ENCODE measurements around the gene KRTAP9-4. TPM values are rescaled to one million over a fixed set of nuclear protein-coding genes. Genes with fewer than 3 reads are reported as not detected.

The KRTAP9-4 gene
- total and polyA plus RNA-seq, 2 of the 8 experiments (the other 6 are each of a cell fraction or from before 2014, with no cell fraction given), result not detected

DNA sequence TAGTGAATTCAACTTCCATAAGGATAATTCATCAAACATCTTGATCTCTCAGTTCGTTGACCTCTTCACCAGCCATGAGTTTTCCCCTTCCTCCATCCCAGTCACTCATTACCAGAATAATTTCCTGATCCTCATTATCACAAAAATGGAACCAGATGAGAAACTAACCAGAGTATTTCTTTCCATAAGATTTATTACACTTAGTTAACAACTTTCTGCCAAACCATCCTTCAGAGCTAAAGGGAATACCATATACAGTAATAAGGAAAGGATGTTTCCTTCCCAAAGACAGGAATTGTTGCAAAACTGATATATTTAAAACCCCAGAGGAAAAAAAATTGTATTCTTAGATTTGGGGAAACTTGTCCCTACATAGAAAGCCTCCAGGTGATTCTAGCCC, 44.5 kb downstream of the KRTAP9-4 start:
- H3K79me1 ChIP-seq (ENCODE audit: low read depth, low read length), result no peaks in the 10 kb centered on the region
- H4K8ac ChIP-seq (ENCODE audit: extremely low read depth, insufficient read depth, low read length), result no peak overlapping the region
- H2AK5ac ChIP-seq (ENCODE audit: low read depth, low read length), result no peak overlapping the region
- ChIA-PET CTCF (ENCODE audit: partially characterized antibody) (interaction anchor here (1.6 kb wide), 1 partner anchor 28 kb away, joined by 4 read pairs; no protein-coding TSS in a partner anchor), POLR2A (ENCODE audit: partially characterized antibody) (no interaction called here)
- H3K4ac ChIP-seq (replicated peaks; ENCODE audit: insufficient read length, low read depth, low read length), result no peak overlapping the region
- H4K91ac ChIP-seq (replicated peaks; ENCODE audit: insufficient read length, low read length), result no peak overlapping the region
- H3K9me3 ChIP-seq (ENCODE audit: insufficient read depth in 2 of 2, low read depth in 1 of 2, low read length in 1 of 2), result no peaks in the 10 kb centered on the region; a peak in 1 of 4 replicates
- no peak overlapping the region for H2BK20ac ChIP-seq (ENCODE audit: low read length)
- H2BK12ac ChIP-seq (ENCODE audit: low read depth, low read length), result no peak overlapping the region
- H3K79me2 ChIP-seq (ENCODE audit: control insufficient read depth in 1 of 2, insufficient read depth in 2 of 2, low read length in 2 of 2), result no peaks in the 10 kb centered on the region
- H3K27ac ChIP-seq (ENCODE audit: low read depth, low read length), result no peak overlapping the region
- no peak overlapping the region for H3K9ac ChIP-seq (replicated peaks in 1 of 4; ENCODE audit: extremely low read depth in 1 of 4, low read depth in 3 of 4, low read length in 3 of 4)
- no peak for FAIRE-seq
- H3K4me3 ChIP-seq (ENCODE audit: extremely low read depth in 1 of 4, insufficient read depth in 2 of 4, low read depth in 3 of 4, low read length in 4 of 4), result no peak overlapping the region
- no peak overlapping the region for H4K5ac ChIP-seq (ENCODE audit: insufficient read length, low read depth, low read length)
- H3K18ac ChIP-seq (ENCODE audit: extremely low read depth, low read length), result no peak overlapping the region
- 85% methylated on average over 1 of the region's 1 CpG; no CpG with 5 or more reads in 1 of the 2 experiments for WGBS, 2 experiments (ENCODE audit: extremely low coverage in 1 of 2, insufficient coverage in 1 of 2, insufficient read length in 1 of 2, insufficient replicate concordance in 2 of 2, low coverage in 1 of 2, low lambda C conversion rate in 2 of 2, missing lambda C conversion rate in 1 of 2)
- no peak overlapping the region for H3K56ac ChIP-seq (replicated peaks; ENCODE audit: insufficient read length, low read depth, low read length)
- no peak overlapping the region for H2BK5ac ChIP-seq (ENCODE audit: low read depth, low read length)
- no peaks in the 10 kb centered on the region for H3K27me3 ChIP-seq (replicated peaks in 1 of 4; ENCODE audit: control insufficient read depth in 3 of 4, extremely low read depth in 1 of 4, insufficient read depth in 3 of 4, low read length in 3 of 4)
- H3K23ac ChIP-seq (ENCODE audit: insufficient read length), result no peak overlapping the region
- no peaks in the 10 kb centered on the region for H3K23me2 ChIP-seq (ENCODE audit: low read depth, low read length)
- H2AFZ ChIP-seq (ENCODE audit: low read length), result no peak overlapping the region
- H3K4me1 ChIP-seq (replicated peaks in 1 of 4; ENCODE audit: control insufficient read depth in 3 of 4, insufficient read depth in 4 of 4, low read length in 3 of 4), result no peaks in the 10 kb centered on the region; a peak in 1 of 7 replicates
- DNase-seq (ENCODE audit: low read depth in 1 of 2, low spot score in 2 of 2), result no peak
- H3K14ac ChIP-seq (ENCODE audit: insufficient read length), result no peak overlapping the region
- no peaks in the 10 kb centered on the region for H4K20me1 ChIP-seq (replicated peaks in 1 of 2; ENCODE audit: control insufficient read depth in 1 of 2, insufficient read depth in 2 of 2, low read length in 2 of 2)
- no peak overlapping the region for H2BK120ac ChIP-seq (replicated peaks; ENCODE audit: low read depth, low read length)
- H2BK15ac ChIP-seq (ENCODE audit: low read length), result no peak overlapping the region
- H3K4me2 ChIP-seq (ENCODE audit: insufficient read depth in 1 of 2, low read depth in 2 of 2, low read length in 2 of 2), result no peak overlapping the region
- H3K36me3 ChIP-seq (ENCODE audit: control insufficient read depth in 2 of 4, insufficient read depth in 4 of 4, low read length in 3 of 4), result no peaks in the 10 kb centered on the region
- no peak for TF ChIP-seq TEAD4 (IDR thresholded peaks at IDR 0.05; ENCODE audit: low read depth, low read length)
- no peak for TF ChIP-seq TBP (IDR thresholded peaks at IDR 0.05; ENCODE audit: low read depth, low read length)
- no peak for TF ChIP-seq PHF8 (conservative IDR thresholded peaks at IDR 0.05; ENCODE audit: low read depth, low read length)
- TF ChIP-seq ASH2L (IDR thresholded peaks at IDR 0.05; ENCODE audit: low read length), result no peak
